ENCODE data around the gene COL9A3.

- TF ChIP-seq POLR2A (IDR thresholded peaks at IDR 0.05; ENCODE audit: low read depth, low read length) (no peak), POLR2AphosphoS5 (IDR thresholded peaks at IDR 0.05; ENCODE audit: low read depth, low read length) (no peak), TAF1 (IDR thresholded peaks at IDR 0.05; ENCODE audit: borderline replicate concordance, low read depth, low read length) (no peak)
Measured at GRCh38 chr20:62823688-62824475, 7.0 kb downstream of the COL9A3 start.

Measured in GM12892 (cell line).